HG03095 (cell line): ENCODE results near the gene TPBGL.

Source experiments
- ATAC-seq: cut with Tn5 transposase; IDR thresholded peaks from one replicate; pipeline ENCODE4 v1.9.1; 2021; ENCODE audit warnings: moderate library complexity; ENCODE audit not compliant: unreplicated experiment

The TPBGL gene

DNA sequence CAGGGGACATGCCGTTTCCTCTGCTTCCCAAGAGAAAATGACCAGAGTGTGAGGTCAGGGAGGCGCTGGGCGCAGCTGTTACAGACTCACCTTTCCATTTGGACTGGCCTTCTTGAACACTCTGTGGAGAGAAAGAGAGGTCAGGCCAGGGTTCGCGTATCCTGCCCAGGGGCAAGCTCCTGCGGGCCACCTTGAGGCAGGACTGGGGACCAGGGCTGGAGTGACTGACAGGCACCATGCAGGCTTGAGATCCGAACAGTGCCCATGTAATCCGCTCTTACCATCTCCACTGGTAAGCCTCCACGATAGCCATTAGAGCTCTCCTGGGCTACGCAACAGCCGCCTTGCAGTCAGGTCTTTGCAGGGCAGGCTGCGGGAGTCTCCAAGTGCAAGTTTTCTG is 49.3 kb downstream of the TPBGL start:
- ATAC-seq, result no peak

DNA sequence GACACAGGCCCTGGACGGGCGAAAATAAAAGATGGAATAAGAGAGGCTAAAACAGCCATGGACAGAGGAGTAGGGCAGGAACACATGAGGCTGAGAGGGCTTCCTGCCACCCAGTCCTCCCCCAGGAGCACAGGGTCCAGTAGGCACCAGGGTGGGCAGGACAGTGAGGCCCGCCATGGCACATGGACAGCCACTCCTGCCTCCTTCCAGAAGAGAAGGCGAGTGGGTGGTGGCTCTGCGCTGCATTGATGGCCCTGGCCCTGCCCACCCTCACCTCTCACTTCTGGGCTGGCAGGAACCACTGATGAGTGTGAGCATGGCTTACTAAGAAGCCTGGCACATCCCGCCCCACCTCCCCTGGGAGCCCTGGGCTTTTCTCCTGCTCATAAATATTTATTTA is 51.2 kb downstream of the TPBGL start:
- ATAC-seq, result no peak

DNA sequence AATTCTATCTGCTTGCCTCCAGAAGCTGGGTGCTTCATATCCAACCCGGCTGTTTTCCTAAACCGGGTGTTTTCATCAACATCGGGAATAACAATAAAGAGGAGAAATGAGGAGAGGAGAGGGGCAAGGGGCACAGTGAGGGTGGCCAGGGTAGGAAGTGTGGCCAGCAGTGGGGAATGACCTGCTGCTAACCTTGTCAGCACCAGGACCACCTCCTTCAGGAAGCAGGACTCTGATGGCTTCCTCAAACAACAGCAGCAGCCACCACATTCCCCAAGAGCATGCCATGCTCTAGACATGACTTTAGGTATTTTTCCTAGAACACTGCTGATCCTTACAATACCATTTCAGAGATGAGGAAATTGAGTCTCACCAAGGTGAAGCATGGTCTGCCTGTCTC is 52.4 kb downstream of the TPBGL start:
- ATAC-seq, result no peak
